ENCODE results near the gene PATJ. TPM values are rescaled to one million over a fixed set of nuclear protein-coding genes. Genes with fewer than 3 reads are reported as not detected.

PATJ gene
- total RNA-seq, 2 donors from 2014 or later: 74.3 to 81.7 TPM

DNA sequence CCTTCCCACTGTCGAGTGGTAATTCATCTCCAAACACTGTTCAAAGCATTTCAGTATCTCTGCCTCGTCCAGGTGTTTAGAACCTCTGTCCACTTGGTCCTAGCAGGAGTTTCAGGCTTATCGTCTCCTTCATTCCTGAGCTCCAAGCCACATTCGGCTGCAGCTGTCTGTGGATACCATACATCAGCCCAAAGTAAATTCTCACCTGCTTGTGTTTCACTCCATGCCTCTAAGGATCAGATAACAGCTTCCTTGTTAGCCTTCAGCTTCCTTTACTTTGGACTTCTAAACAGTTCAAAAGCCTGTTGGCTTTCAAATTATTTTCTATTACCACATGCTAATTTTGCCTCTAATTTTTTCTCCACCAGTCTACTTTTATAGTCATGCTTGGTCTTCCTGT lies 233.4 kb downstream of the PATJ start:
- Histone ChIP-seq H3K27me3 (ENCODE audit: control insufficient read depth, insufficient read depth, low read length, poor library complexity, severe bottlenecking) (no peaks in the 10 kb centered on the region), H3K4me1 (ENCODE audit: control insufficient read depth, insufficient read depth, low read length) (peaks cover 11% of the 10 kb centered on the region), H3K36me3 (ENCODE audit: control insufficient read depth, insufficient read depth, low read length) (no peaks in the 10 kb centered on the region), H3K4me3 (ENCODE audit: low read length) (no peak overlapping the region), H3K9me3 (ENCODE audit: control insufficient read depth, low read length) (no peaks in the 10 kb centered on the region), H3K27ac (ENCODE audit: low read depth, low read length) (no peak overlapping the region), H3K9ac (ENCODE audit: extremely low read depth, low read length, poor library complexity, severe bottlenecking) (peak overlapping the region; percentile 2)
- Mint-ChIP-seq H3K9me3 (no peaks in the 10 kb centered on the region), H3K4me3 (no peak overlapping the region), H3K4me1 (peaks cover 27% of the 10 kb centered on the region), H3K36me3 (ENCODE audit: low read depth) (no peaks in the 10 kb centered on the region), H3K27ac (no peak overlapping the region), H3K27me3 (ENCODE audit: insufficient read depth) (no peaks in the 10 kb centered on the region)
- WGBS, 2 experiments (ENCODE audit: insufficient coverage in 1 of 2, insufficient read length in 1 of 2): 85 to 93% methylated on average over 4 of the region's 4 CpGs
- DNase-seq: no peak
- TF ChIP-seq, protein P1, sequence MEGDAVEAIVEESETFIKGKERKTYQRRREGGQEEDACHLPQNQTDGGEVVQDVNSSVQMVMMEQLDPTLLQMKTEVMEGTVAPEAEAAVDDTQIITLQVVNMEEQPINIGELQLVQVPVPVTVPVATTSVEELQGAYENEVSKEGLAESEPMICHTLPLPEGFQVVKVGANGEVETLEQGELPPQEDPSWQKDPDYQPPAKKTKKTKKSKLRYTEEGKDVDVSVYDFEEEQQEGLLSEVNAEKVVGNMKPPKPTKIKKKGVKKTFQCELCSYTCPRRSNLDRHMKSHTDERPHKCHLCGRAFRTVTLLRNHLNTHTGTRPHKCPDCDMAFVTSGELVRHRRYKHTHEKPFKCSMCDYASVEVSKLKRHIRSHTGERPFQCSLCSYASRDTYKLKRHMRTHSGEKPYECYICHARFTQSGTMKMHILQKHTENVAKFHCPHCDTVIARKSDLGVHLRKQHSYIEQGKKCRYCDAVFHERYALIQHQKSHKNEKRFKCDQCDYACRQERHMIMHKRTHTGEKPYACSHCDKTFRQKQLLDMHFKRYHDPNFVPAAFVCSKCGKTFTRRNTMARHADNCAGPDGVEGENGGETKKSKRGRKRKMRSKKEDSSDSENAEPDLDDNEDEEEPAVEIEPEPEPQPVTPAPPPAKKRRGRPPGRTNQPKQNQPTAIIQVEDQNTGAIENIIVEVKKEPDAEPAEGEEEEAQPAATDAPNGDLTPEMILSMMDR (conservative IDR thresholded peaks at IDR 0.05): no peak

DNA sequence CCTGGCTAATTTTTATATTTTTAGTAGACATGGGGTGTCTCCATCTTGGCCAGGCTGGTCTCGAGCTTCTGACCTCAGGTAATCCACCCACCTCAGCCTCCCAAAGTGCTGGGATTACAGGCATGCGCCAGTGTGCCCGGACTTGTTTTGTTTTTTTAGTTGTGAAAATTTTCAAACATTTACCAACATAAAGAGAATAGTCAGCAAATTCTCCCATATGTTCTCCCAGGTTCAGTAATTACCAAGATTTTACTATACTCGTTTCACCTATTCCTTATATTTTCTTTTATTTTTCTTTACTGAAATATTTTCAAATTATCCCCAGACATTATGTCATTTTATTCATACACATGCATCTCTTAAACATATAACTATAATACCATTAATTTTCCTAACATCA lies 234.3 kb downstream of the PATJ start:
- H3K27ac ChIP-seq (ENCODE audit: low read depth, low read length): no peak overlapping the region
- TF ChIP-seq, protein P1 (conservative IDR thresholded peaks at IDR 0.05): no peak
- Mint-ChIP-seq H3K4me1 (peaks cover 33% of the 10 kb centered on the region), H3K27me3 (ENCODE audit: insufficient read depth) (no peaks in the 10 kb centered on the region), H3K4me3 (no peak overlapping the region), H3K36me3 (ENCODE audit: low read depth) (no peaks in the 10 kb centered on the region), H3K27ac (no peak overlapping the region), H3K9me3 (no peaks in the 10 kb centered on the region)
- 79 to 93% methylated on average over 2 to 4 of the region's 4 CpGs for WGBS, 2 experiments (ENCODE audit: insufficient coverage in 1 of 2, insufficient read length in 1 of 2)
- H3K9ac ChIP-seq (ENCODE audit: extremely low read depth, low read length, poor library complexity, severe bottlenecking): no peak overlapping the region
- no peak overlapping the region for H3K4me3 ChIP-seq (ENCODE audit: low read length)
- no peaks in the 10 kb centered on the region for H3K9me3 ChIP-seq (ENCODE audit: control insufficient read depth, low read length)
- H3K36me3 ChIP-seq (ENCODE audit: control insufficient read depth, insufficient read depth, low read length): no peaks in the 10 kb centered on the region
- no peak for DNase-seq
- peaks cover 14% of the 10 kb centered on the region for H3K4me1 ChIP-seq (ENCODE audit: control insufficient read depth, insufficient read depth, low read length)
- H3K27me3 ChIP-seq (ENCODE audit: control insufficient read depth, insufficient read depth, low read length, poor library complexity, severe bottlenecking): no peaks in the 10 kb centered on the region

DNA sequence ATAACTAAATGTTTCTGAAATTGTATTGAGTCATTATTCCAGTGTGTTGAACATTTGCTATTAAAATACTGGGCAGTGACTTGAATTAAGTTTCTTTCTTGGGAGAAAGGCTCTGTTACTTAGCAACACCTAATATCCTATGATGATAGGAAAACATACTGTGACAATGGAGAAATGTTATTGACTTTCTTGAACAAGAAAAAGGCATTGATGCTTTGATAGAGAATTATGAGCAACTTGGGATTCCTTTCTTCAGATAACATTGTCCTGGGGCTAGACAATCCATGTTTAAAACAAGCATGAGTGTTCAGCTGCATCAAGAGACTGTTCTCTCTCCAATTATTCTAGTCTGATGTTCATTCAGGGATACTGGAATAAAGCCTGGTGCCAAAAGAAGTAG lies 236.5 kb downstream of the PATJ start:
- Mint-ChIP-seq H3K27ac (no peak overlapping the region), H3K27me3 (ENCODE audit: insufficient read depth) (no peaks in the 10 kb centered on the region)
- H3K9ac ChIP-seq (ENCODE audit: extremely low read depth, low read length, poor library complexity, severe bottlenecking): no peak overlapping the region

More for the DNA sequence above, 236.5 kb downstream of the PATJ start:
- H3K27ac ChIP-seq (ENCODE audit: low read depth, low read length): no peak overlapping the region
- no peak overlapping the region for H3K4me3 ChIP-seq (ENCODE audit: low read length)
- H3K36me3 ChIP-seq (ENCODE audit: control insufficient read depth, insufficient read depth, low read length): no peaks in the 10 kb centered on the region
- TF ChIP-seq, protein P1 (conservative IDR thresholded peaks at IDR 0.05): no peak
- Mint-ChIP-seq H3K4me1 (peaks cover 39% of the 10 kb centered on the region), H3K36me3 (ENCODE audit: low read depth) (no peaks in the 10 kb centered on the region), H3K9me3 (no peaks in the 10 kb centered on the region), H3K4me3 (no peak overlapping the region)
- H3K27me3 ChIP-seq (ENCODE audit: control insufficient read depth, insufficient read depth, low read length, poor library complexity, severe bottlenecking): no peaks in the 10 kb centered on the region
- H3K9me3 ChIP-seq (ENCODE audit: control insufficient read depth, low read length): no peaks in the 10 kb centered on the region
- peaks cover 25% of the 10 kb centered on the region for H3K4me1 ChIP-seq (ENCODE audit: control insufficient read depth, insufficient read depth, low read length)
- no peak for DNase-seq

Measured in endodermal cell (in vitro differentiated cells).